Measurements from ENCODE around the gene MAB21L2. TPM values are rescaled to one million over a fixed set of nuclear protein-coding genes. Genes with fewer than 3 reads are reported as not detected.

The MAB21L2 gene
- total RNA-seq, 1 experiment from 2014 or later = not detected

DNA sequence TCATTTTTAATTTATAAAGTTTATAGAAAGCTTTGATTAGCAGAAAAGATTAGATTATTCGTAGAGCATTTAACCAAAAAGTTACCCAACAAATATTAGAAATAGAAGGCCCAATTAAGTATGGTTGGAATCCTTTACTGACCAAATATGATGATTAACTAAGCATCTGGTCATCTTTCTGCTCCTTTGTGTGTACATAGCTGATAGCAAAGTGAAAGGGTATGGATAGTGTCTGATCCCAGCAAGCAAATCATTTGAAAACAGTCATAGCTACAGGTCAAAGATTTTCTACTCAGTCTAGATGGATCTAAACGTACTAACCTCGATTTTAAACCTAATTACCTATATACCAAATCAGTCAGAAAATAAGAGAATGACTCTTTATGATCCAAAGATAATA lies 7.3 kb upstream of the MAB21L2 start:
- no peaks in the 10 kb centered on the region for H3K9me3 ChIP-seq
- intact Hi-C loops (cut with micrococcal nuclease; ENCODE audit: unreplicated experiment) = no loop called here
- peaks cover 9% of the 10 kb centered on the region for H3K36me3 Mint-ChIP-seq (ENCODE audit: insufficient read depth, unreplicated experiment)
- no peaks in the 10 kb centered on the region for H3K36me3 ChIP-seq (ENCODE audit: control insufficient read depth, insufficient read depth, low read length)
- no peak for DNase-seq
- no peaks in the 10 kb centered on the region for H3K4me1 ChIP-seq
- H3K9me3 Mint-ChIP-seq (ENCODE audit: unreplicated experiment) = no peaks in the 10 kb centered on the region
- no peaks in the 10 kb centered on the region for H3K27me3 Mint-ChIP-seq (ENCODE audit: insufficient read depth, unreplicated experiment)
- no peak overlapping the region for H3K27ac Mint-ChIP-seq (ENCODE audit: unreplicated experiment)
- no peaks in the 10 kb centered on the region for H3K27me3 ChIP-seq (replicated peaks; ENCODE audit: control insufficient read depth, insufficient read depth, low read length)
- ChIA-PET CTCF (no interaction called here), POLR2A (no interaction called here)
- TF ChIP-seq, protein P1, sequence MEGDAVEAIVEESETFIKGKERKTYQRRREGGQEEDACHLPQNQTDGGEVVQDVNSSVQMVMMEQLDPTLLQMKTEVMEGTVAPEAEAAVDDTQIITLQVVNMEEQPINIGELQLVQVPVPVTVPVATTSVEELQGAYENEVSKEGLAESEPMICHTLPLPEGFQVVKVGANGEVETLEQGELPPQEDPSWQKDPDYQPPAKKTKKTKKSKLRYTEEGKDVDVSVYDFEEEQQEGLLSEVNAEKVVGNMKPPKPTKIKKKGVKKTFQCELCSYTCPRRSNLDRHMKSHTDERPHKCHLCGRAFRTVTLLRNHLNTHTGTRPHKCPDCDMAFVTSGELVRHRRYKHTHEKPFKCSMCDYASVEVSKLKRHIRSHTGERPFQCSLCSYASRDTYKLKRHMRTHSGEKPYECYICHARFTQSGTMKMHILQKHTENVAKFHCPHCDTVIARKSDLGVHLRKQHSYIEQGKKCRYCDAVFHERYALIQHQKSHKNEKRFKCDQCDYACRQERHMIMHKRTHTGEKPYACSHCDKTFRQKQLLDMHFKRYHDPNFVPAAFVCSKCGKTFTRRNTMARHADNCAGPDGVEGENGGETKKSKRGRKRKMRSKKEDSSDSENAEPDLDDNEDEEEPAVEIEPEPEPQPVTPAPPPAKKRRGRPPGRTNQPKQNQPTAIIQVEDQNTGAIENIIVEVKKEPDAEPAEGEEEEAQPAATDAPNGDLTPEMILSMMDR (IDR thresholded peaks at IDR 0.05; ENCODE audit: insufficient read depth in 1 of 2, low read depth in 1 of 2, low read length in 1 of 2, severe bottlenecking in 1 of 2, unreplicated experiment in 1 of 2) = no peak
- H3K4me1 Mint-ChIP-seq (ENCODE audit: low read depth, unreplicated experiment) = peaks cover 9% of the 10 kb centered on the region
- no TSS peak for BruUV-seq (replicated peaks)
- no peak overlapping the region for H3K4me3 ChIP-seq (ENCODE audit: low read depth, low read length)
- no peak overlapping the region for H3K4me3 Mint-ChIP-seq (ENCODE audit: unreplicated experiment)

DNA sequence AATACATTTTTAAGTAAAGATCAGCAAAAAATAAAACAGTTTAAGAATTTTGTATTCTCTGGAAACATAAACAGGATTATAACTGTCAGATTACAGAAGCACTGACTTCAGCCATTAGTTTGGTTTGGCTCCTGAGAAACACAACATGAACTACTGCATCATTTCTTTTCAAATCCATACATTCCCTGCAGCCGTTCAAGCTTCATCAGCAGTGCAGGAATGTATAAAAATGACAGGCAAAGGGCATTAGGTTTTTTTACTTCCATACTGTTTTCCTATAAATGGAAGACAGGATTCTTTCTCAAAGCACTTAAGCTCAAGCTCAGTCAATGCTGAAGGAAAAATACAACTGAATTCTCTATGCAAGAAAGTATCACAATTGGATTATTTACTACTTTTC lies 4.2 kb upstream of the MAB21L2 start:
- no peak overlapping the region for H3K27ac Mint-ChIP-seq (ENCODE audit: unreplicated experiment)

DNA sequence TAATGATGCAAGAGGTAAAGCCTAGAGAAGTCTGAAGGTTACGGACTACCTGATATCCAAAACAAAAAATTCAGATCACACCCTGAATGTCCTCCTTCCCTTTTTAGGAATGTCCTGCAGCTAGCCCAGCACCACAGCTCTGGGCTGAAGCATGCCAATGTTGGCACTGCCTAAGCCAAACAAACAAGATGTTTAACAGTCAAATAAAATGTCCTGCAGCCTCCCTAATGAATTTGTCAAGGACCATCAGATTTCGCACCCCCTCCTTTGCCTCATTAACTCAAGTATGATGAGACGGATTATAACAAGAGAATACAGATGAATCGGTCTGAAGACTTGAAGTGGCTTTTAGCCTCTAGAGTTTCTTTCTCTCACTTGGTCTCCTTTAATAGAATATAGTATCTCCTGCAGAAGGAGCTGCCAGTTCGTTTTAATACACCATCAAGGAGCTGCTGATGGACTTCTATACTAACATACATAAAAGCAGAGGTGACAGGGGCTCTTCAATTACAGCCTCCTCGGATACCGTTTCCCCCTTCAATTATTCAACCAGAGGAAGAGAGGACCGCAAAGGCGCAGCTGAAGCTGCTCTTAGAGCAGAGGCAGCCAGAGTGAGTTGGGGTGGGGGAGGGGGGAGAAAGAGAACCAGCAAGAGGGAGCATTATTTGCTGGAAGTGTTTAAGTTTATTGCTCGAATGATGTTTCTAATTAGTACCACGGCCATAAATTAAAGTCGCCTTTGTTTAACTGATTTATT lies 3.0 kb upstream of the MAB21L2 start:
- Histone ChIP-seq H3K9me3 (no peaks in the 10 kb centered on the region), H3K4me1 (no peaks in the 10 kb centered on the region), H3K27me3 (replicated peaks; ENCODE audit: control insufficient read depth, insufficient read depth, low read length) (no peaks in the 10 kb centered on the region), H3K36me3 (ENCODE audit: control insufficient read depth, insufficient read depth, low read length) (peaks cover 3% of the 10 kb centered on the region; the same call in 1 of the 2 replicates), H3K4me3 (ENCODE audit: low read depth, low read length) (no peak overlapping the region)
- Mint-ChIP-seq H3K36me3 (ENCODE audit: insufficient read depth, unreplicated experiment) (peaks cover 11% of the 10 kb centered on the region), H3K9me3 (ENCODE audit: unreplicated experiment) (peaks cover 10% of the 10 kb centered on the region), H3K4me3 (ENCODE audit: unreplicated experiment) (no peak overlapping the region), H3K4me1 (ENCODE audit: low read depth, unreplicated experiment) (peaks cover 9% of the 10 kb centered on the region), H3K27me3 (ENCODE audit: insufficient read depth, unreplicated experiment) (no peaks in the 10 kb centered on the region), H3K27ac (ENCODE audit: unreplicated experiment) (no peak overlapping the region)
- no peak for DNase-seq
- intact Hi-C loops (cut with micrococcal nuclease; ENCODE audit: unreplicated experiment) = no loop called here
- ChIA-PET CTCF (no interaction called here), POLR2A (no interaction called here)
- TF ChIP-seq, protein P1 (IDR thresholded peaks at IDR 0.05; ENCODE audit: insufficient read depth in 1 of 2, low read depth in 1 of 2, low read length in 1 of 2, severe bottlenecking in 1 of 2, unreplicated experiment in 1 of 2) = no peak
- no TSS peak for BruUV-seq (replicated peaks)

More for the DNA sequence above, 4.2 kb upstream of the MAB21L2 start:
- no peaks in the 10 kb centered on the region for H3K9me3 ChIP-seq
- no peaks in the 10 kb centered on the region for H3K36me3 ChIP-seq (ENCODE audit: control insufficient read depth, insufficient read depth, low read length)
- H3K27me3 ChIP-seq (replicated peaks; ENCODE audit: control insufficient read depth, insufficient read depth, low read length) = no peaks in the 10 kb centered on the region
- CTCF ChIA-PET = no interaction called here
- TF ChIP-seq, protein P1 (IDR thresholded peaks at IDR 0.05; ENCODE audit: insufficient read depth in 1 of 2, low read depth in 1 of 2, low read length in 1 of 2, severe bottlenecking in 1 of 2, unreplicated experiment in 1 of 2) = no peak
- BruUV-seq (replicated peaks) = no TSS peak
- intact Hi-C loops (cut with micrococcal nuclease; ENCODE audit: unreplicated experiment) = no loop called here
- peaks cover 10% of the 10 kb centered on the region for H3K9me3 Mint-ChIP-seq (ENCODE audit: unreplicated experiment)
- no peak overlapping the region for H3K4me3 Mint-ChIP-seq (ENCODE audit: unreplicated experiment)
- peaks cover 9% of the 10 kb centered on the region for H3K36me3 Mint-ChIP-seq (ENCODE audit: insufficient read depth, unreplicated experiment)
- no peaks in the 10 kb centered on the region for H3K4me1 ChIP-seq
- no peak for DNase-seq
- peaks cover 9% of the 10 kb centered on the region for H3K4me1 Mint-ChIP-seq (ENCODE audit: low read depth, unreplicated experiment)
- POLR2A ChIA-PET = no interaction called here
- H3K27me3 Mint-ChIP-seq (ENCODE audit: insufficient read depth, unreplicated experiment) = no peaks in the 10 kb centered on the region
- no peak overlapping the region for H3K4me3 ChIP-seq (ENCODE audit: low read depth, low read length)
